Renal cortical epithelial cell (primary cell): ENCODE results near the gene GTF3C6. TPM values are rescaled to one million over a fixed set of nuclear protein-coding genes. Genes with fewer than 3 reads are reported as not detected.
A peak's percentile ranks its signal among the peaks of the same experiment; 100 is the strongest.
"Not testable (repeated sequence)": the region's sequence is repeated elsewhere in the genome, so short reads cannot be mapped to it uniquely, and the experiment has no call there.

Experiments used
- DNase-seq: peaks from one replicate; pipeline ENCODE4 v3.0.0-alpha.2; 2011; ENCODE audit warnings: low read depth
- total RNA-seq: library from RNA; depleted of rRNA; stranded (reverse); fragments of >200 nt; gene quantifications from 2 replicates; pipeline ENCODE4 v1.2.3, GENCODE V29; 2014

Gene GTF3C6
- total RNA-seq, 1 donor from 2014 or later, result 55.4 TPM

DNA sequence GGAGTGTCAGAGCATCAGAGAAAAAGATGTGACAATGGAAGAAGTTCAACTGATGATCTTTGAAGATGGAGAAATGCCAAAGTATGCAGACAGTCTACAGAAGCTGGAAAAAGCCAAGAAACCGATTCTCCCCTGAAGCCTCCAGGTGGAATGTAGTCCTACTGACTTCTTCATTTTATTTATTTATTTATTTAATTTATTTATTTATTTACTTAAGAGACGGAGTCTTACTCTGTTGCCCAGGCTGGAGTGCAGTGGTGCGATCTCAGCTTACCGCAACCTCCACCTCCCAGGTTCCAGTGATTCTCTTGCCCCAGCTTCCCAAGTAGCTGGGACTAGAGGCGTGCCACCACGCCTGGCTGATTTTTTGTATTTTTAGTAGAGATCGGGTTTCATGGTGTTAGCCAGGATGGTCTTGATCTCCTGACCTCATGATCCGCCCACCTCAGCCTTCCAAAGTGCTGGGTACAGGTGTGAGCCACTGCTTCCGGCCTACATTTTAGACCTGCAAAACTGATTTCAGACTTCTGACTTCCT is 21.1 kb downstream of the GTF3C6 start:
- DNase-seq, result no peak

GRCh38 chr6:110980227-110980626 is 21.7 kb downstream of the GTF3C6 start:
- DNase-seq, result no peak

- no peak for DNase-seq
Observed at GRCh38 chr6:110980648-110981047, 22.1 kb downstream of the GTF3C6 start.

- no peak for DNase-seq
Observed at GRCh38 chr6:110981202-110981600, 22.7 kb downstream of the GTF3C6 start.

GRCh38 chr6:110990840-110991576 is 32.5 kb downstream of the GTF3C6 start:
- DNase-seq, result no peak

GRCh38 chr6:110996691-110997090 is 38.2 kb downstream of the GTF3C6 start:
- DNase-seq, result peak; percentile 36

DNA sequence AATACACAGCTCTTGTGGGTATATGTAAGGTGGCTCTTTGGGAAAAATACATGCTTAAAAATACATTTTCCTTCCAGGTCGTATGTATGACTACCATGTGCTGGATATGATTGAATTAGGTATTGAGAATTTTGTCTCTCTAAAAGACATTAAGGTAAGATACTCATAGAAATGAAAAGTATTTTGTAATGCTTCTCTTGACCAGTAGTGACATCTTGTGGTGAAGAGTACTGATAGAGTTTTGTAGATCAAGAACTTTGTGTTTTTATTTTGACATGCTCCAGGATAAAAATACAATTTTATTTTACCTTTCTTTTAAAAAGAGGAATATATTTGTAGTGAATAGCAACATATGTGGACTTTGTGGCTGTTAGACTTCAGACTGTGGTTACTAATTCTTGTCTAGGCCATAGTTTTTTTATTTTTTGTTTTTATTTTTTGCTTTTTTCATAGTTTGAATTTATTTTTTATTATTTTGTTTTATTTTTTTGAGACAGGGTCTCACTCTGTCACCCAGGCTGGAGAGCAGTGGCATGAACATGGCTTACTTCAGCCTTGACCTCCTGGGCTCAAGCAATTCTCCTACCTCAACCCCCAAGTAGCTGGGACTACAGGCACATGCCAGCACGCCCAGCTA is 41.2 kb downstream of the GTF3C6 start:
- peak; percentile 59 for DNase-seq

- no peak for DNase-seq
Observed at GRCh38 chr6:111002350-111002749, 43.8 kb downstream of the GTF3C6 start.

GRCh38 chr6:111011360-111012142 is 53.0 kb downstream of the GTF3C6 start:
- peak; percentile 61 for DNase-seq

DNA sequence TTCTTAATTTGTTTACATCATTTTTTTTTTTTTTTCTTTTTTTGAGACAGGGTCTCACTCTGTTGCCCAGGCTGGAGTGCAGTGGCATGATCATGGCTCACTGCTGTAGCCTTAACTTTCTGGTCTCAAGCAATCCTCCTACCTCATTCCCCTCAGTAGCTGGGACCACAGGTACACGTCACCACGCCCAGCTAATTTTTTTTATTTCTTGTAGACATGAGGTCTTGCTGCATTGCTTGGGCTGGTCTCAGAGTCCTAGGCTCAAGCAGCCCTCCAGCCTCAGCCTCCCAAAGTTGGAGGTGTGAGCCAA is 53.6 kb downstream of the GTF3C6 start:
- no peak for DNase-seq

DNA sequence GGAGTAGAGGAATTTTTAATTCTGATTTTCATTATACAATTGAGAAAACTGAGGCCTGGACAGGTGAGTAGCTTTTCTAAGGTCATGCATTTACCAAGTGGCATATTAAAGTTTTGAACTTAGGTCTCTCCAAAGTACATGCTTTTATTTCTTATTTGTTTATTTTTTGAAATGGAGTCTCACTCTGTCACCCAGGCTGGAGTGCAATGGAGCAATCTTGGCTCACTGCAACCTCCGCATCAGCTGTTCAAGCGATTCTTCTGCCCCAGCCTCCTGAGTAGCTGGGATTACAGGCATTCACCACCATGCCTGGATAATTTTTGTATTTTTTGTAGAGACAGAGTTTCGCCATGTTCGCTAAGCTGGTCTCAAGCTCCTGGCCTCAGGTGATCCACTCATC is 54.0 kb downstream of the GTF3C6 start:
- DNase-seq, result not testable (repeated sequence)

- DNase-seq, result no peak
Observed at GRCh38 chr6:111013144-111013915, 54.8 kb downstream of the GTF3C6 start.

DNA sequence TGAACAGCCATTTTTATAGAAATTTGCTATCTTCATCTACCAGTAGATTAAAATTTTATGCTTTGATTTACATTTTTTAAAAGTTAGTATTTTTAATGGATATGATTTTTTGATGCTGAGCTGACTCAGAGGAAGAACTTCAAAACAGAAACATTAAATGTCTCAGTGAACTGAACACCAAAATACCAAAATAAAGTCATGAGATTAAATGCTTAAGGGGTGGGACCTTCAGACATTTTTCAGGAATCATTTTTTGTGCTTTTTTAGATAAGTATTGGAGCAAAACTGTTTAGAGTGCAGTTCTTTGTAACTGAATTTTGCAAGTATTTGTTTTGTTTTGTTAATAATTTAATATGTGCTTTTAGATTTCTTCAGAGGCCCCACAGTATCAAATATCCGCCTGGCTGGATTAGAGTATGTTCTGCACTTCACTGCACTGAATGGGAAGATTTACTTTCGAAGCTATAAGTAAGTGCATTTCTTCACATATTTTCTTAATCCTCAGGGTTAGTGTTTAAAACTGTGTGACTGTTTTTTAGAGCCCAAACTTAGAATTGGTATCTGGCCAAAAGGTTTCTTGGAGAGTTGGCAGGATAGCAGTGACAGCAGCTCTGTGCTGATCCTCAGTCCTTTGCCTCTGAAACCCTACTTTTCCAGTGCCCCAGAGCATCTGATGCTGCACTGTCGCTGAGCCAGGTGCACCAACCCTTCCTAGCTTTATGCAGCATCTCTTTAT is 57.1 kb downstream of the GTF3C6 start:
- no peak for DNase-seq

DNA sequence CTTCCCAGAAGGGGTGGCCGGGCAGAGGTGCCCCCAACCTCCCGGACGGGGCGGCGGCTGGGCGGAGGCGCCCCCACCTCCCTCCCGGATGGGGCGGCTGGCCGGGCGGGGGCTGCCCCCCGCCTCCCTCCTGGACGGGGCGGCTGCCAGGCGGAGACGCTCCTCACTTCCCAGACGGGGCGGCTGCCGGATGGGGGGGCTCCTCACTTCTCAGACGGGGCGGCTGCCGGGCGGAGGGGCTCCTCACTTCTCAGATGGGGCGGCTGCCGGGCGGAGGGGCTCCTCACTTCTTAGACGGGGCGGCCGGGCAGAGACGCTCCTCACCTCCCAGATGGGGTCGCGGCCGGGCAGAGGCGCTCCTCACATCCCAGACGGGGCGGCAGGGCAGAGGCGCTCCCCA is 58.7 kb downstream of the GTF3C6 start:
- not testable (repeated sequence) for DNase-seq

Other genes with a start within 250 kb of the GTF3C6 start
- 8.2 and 20.0 TPM in 2 replicates for gene CDK19, start 143.2 kb upstream of the GTF3C6 start, total RNA-seq
- 89.2 and 121 TPM in 2 replicates for gene AMD1, start 83.9 kb upstream of the GTF3C6 start, total RNA-seq
- 27.6 and 29.7 TPM in 2 replicates for gene RPF2, start 23.3 kb downstream of the GTF3C6 start, total RNA-seq
- gene SLC16A10, start 128.8 kb downstream of the GTF3C6 start, total RNA-seq, result 1.1 and 2.3 TPM in 2 replicates